ENCODE measurements around the gene HS6ST1. TPM values are rescaled to one million over a fixed set of nuclear protein-coding genes. Genes with fewer than 3 reads are reported as not detected.

HS6ST1 gene
- total RNA-seq, 2 donors from 2014 or later: 2.9 to 14.5 TPM

GRCh38 chr2:128308284-128308731 is 10.4 kb downstream of the HS6ST1 start:
- ATAC-seq: no peak
- Mint-ChIP-seq H3K36me3 (no peaks in the 10 kb centered on the region), H3K9me3 (no peaks in the 10 kb centered on the region), H3K27ac (no peak overlapping the region)
- DNase-seq (ENCODE audit: low spot score in 2 of 2): peak in 1 of 2 donors; percentile 50

- H3K9me3 Mint-ChIP-seq: no peaks in the 10 kb centered on the region
- H3K27ac Mint-ChIP-seq: no peak overlapping the region
- ATAC-seq: no peak
Measured at GRCh38 chr2:128307595-128307994, 11.1 kb downstream of the HS6ST1 start.

GRCh38 chr2:128306931-128307460 is 11.7 kb downstream of the HS6ST1 start:
- Mint-ChIP-seq H3K9me3 (no peaks in the 10 kb centered on the region), H3K36me3 (no peaks in the 10 kb centered on the region), H3K27ac (peak overlapping the region in 1 of 2 donors; percentile 60)
- DNase-seq (ENCODE audit: low spot score in 2 of 2): no peak
- no peak for ATAC-seq

More at GRCh38 chr2:128307595-128307994, 11.1 kb downstream of the HS6ST1 start:
- H3K36me3 Mint-ChIP-seq: no peaks in the 10 kb centered on the region
- no peak for DNase-seq (ENCODE audit: low spot score in 2 of 2)

GRCh38 chr2:128306081-128306930 is 12.4 kb downstream of the HS6ST1 start:
- DNase-seq (ENCODE audit: low spot score in 2 of 2): no peak
- Mint-ChIP-seq H3K27ac (peak overlapping the region in 1 of 2 donors; percentile 31), H3K9me3 (no peaks in the 10 kb centered on the region), H3K36me3 (no peaks in the 10 kb centered on the region)
- ATAC-seq: no peak

GRCh38 chr2:128305555-128306080 is 13.1 kb downstream of the HS6ST1 start:
- no peak for ATAC-seq
- H3K27ac Mint-ChIP-seq: peak overlapping the region in 1 of 2 donors; percentile 31
- no peak for DNase-seq (ENCODE audit: low spot score in 2 of 2)
- no peaks in the 10 kb centered on the region for H3K36me3 Mint-ChIP-seq
- no peaks in the 10 kb centered on the region for H3K9me3 Mint-ChIP-seq

- H3K36me3 Mint-ChIP-seq: no peaks in the 10 kb centered on the region
- ATAC-seq (no peak), DNase-seq (ENCODE audit: low spot score in 2 of 2) (no peak)
- H3K9me3 Mint-ChIP-seq: no peaks in the 10 kb centered on the region
- no peak overlapping the region for H3K27ac Mint-ChIP-seq
Measured at GRCh38 chr2:128304715-128305554, 13.7 kb downstream of the HS6ST1 start.

- no peak overlapping the region for H3K27ac Mint-ChIP-seq
- H3K36me3 Mint-ChIP-seq: no peaks in the 10 kb centered on the region
- DNase-seq (ENCODE audit: low spot score in 2 of 2) (no peak), ATAC-seq (no peak)
- no peaks in the 10 kb centered on the region for H3K9me3 Mint-ChIP-seq
Measured at GRCh38 chr2:128304330-128304714, 14.3 kb downstream of the HS6ST1 start.

GRCh38 chr2:128303911-128304310 is 14.8 kb downstream of the HS6ST1 start:
- DNase-seq (ENCODE audit: low spot score in 2 of 2) (no peak), ATAC-seq (no peak)
- Mint-ChIP-seq H3K36me3 (no peaks in the 10 kb centered on the region), H3K27ac (no peak overlapping the region), H3K9me3 (no peaks in the 10 kb centered on the region)

GRCh38 chr2:128303095-128303791 is 15.4 kb downstream of the HS6ST1 start:
- ATAC-seq (no peak), DNase-seq (ENCODE audit: low spot score in 2 of 2) (no peak)
- no peak overlapping the region for H3K27ac Mint-ChIP-seq
- peaks cover 0 to 4% of the 10 kb centered on the region in 2 donors for H3K36me3 Mint-ChIP-seq
- H3K9me3 Mint-ChIP-seq: peaks cover 3 to 4% of the 10 kb centered on the region in 2 donors

- DNase-seq (ENCODE audit: low spot score in 2 of 2): no peak
- ATAC-seq: no peak
- Mint-ChIP-seq H3K27ac (no peak overlapping the region), H3K9me3 (peaks cover 3 to 4% of the 10 kb centered on the region in 2 donors), H3K36me3 (peaks cover 0 to 7% of the 10 kb centered on the region in 2 donors)
Measured at GRCh38 chr2:128302744-128303067, 16.0 kb downstream of the HS6ST1 start.

- DNase-seq (ENCODE audit: low spot score in 2 of 2) (no peak), ATAC-seq (no peak)
- H3K27ac Mint-ChIP-seq: no peak overlapping the region
- peaks cover 0 to 7% of the 10 kb centered on the region in 2 donors for H3K36me3 Mint-ChIP-seq
- peaks cover 3 to 4% of the 10 kb centered on the region in 2 donors for H3K9me3 Mint-ChIP-seq
Measured at GRCh38 chr2:128302011-128302743, 16.5 kb downstream of the HS6ST1 start.

GRCh38 chr2:128301501-128301966 is 17.1 kb downstream of the HS6ST1 start:
- DNase-seq (ENCODE audit: low spot score in 2 of 2) (no peak), ATAC-seq (no peak)
- H3K27ac Mint-ChIP-seq: no peak overlapping the region
- peaks cover 3 to 4% of the 10 kb centered on the region in 2 donors for H3K9me3 Mint-ChIP-seq
- peaks cover 0 to 7% of the 10 kb centered on the region in 2 donors for H3K36me3 Mint-ChIP-seq

GRCh38 chr2:128301021-128301420 is 17.6 kb downstream of the HS6ST1 start:
- DNase-seq (ENCODE audit: low spot score in 2 of 2): no peak
- no peak for ATAC-seq
- Mint-ChIP-seq H3K27ac (no peak overlapping the region), H3K36me3 (peaks cover 0 to 7% of the 10 kb centered on the region in 2 donors), H3K9me3 (peaks cover 3 to 4% of the 10 kb centered on the region in 2 donors)

- DNase-seq (ENCODE audit: low spot score in 2 of 2): no peak
- Mint-ChIP-seq H3K9me3 (peaks cover 3 to 4% of the 10 kb centered on the region in 2 donors), H3K27ac (no peak overlapping the region), H3K36me3 (peaks cover 0 to 7% of the 10 kb centered on the region in 2 donors)
- no peak for ATAC-seq
Measured at GRCh38 chr2:128300151-128301020, 18.3 kb downstream of the HS6ST1 start.

- Mint-ChIP-seq H3K36me3 (peaks cover 0 to 7% of the 10 kb centered on the region in 2 donors), H3K27ac (no peak overlapping the region), H3K9me3 (peaks cover 3 to 4% of the 10 kb centered on the region in 2 donors)
- no peak for DNase-seq (ENCODE audit: low spot score in 2 of 2)
- no peak for ATAC-seq
Measured at GRCh38 chr2:128299628-128300027, 19.0 kb downstream of the HS6ST1 start.

All from activated naive CD4-positive, alpha-beta T cell treated with anti-CD3 and anti-CD28 coated beads, Interleukin-2, amount 50 U/mL, for 72 hours (primary cell).